T-helper 2 cell (primary cell): ENCODE measurements around the gene EPSTI1.
"Not testable (repeated sequence)": the region's sequence is repeated elsewhere in the genome, so short reads cannot be mapped to it uniquely, and the experiment has no call there.

Experiments used
- DNase-seq, 5 experiments: peaks; one replicate each; pipeline versions ENCODE4 v3.0.0 to v3.0.0-alpha.2; 2012 to 2022

The EPSTI1 gene

DNA sequence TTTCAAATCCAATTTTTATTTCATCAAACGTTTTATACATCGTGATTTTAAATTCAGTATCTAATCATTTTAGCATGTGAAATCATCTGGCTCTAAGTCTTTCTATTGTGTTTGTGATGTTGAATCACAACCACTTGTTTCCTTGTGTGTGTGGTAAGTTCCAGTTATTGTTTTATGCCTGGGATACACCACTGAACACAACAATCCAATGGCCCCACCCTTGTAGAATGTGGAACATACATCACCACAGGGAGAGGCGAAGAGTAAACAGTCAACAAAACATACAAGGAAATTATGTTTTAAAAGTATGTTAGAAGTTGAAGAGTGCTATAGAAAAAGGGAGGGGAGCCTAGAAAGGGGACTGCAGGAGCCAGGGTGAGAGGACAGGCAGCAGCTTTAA, 100.5 kb downstream of the EPSTI1 start:
- no peak for DNase-seq

DNA sequence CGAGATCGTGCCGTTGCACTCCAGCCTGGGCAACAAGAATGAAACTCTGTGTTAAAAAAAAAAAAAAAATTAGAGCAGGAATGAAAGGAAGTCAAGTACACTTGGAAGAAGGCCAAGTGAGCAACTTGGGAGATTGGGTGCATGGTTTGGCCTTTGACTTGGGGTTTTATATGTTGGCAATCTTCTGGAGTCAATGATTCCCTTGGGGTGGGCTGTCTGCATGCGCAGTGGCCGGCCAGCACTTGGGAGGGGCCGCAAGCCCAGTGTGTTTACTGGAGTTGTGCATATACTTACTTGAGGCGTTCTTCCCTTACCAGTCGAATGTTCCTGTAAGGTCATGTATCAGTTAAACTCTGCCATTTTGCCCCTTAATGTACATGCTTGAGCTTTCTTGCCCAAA, 106.7 kb downstream of the EPSTI1 start:
- no peak for DNase-seq

DNA sequence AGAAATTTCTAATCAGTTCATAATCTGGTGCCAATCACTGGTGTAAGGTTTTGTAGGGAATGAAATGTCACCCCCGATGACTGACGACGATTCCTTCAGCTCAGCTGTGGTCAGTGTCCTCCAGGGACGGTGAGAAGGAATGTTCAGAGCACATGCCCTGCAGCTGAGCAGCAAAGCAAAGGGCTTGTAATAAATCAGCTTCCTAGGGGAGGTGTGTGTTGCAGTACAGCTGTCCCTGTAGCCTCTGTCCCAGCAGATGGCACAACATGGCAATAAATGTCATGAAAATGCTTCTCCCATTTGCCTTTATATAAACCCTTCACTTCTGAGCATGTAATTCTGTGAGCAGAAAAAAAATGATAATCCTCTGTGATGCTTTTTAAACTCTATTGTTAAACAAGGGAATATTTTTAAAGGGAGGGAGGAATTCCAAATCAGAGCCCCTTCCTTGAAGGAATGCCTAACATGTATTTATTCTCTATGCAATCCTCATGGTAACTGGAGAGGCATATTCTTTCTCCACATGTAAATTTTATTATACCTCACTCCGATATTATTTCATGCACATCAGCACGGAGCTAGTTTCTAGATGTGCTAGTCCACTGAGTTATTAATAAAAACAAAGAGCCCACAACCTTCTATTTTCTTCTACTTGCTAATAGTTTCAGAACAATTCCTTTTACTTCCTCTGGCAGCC, 108.1 kb downstream of the EPSTI1 start:
- DNase-seq = peak in 1 of 5 experiments; percentile 13

DNA sequence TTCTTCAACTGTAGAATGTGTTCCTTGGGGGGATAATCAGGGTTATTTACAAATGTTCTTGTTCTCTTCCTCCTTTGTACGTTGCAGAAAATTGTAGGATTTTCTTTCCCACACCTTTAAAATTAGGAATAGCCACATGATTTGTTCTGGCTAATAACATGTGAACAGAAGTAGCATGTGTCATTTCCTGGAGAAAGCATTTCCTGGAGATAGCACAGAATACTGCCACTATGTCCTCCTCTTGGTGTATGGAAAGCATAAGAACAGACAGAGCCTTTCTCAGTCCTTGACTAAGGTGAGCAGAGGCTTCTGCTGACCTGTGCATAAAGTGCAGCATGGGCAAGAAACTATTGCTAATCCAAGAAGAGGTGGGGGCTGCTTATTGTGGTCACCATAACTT, 108.9 kb downstream of the EPSTI1 start:
- DNase-seq = no peak

DNA sequence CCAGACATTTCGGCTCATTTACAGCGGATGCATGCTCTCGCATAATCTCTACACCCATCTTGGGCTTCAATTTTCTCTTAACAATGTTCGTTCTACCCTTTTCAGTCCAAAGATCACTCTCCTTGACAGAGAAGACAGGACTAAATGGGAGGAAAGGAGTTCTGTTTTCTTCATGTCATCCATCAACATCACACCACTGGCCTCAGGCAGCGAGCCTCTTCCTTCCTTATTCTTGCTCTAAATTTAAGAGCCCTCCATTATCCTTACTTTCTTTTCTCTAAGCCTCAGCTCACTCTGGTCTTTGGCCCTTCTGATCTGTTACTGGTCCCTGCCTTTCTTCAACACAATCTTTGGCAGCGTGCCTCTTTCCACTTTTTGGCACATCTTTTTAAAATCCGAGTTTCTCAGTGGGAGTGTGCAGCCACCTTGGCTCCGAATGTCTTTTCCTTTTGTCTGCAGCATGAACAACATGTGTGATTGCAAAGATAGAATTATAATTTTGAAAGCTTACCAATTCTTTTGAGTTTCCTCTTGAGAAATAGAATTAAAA, 111.9 kb downstream of the EPSTI1 start:
- DNase-seq = no peak

DNA sequence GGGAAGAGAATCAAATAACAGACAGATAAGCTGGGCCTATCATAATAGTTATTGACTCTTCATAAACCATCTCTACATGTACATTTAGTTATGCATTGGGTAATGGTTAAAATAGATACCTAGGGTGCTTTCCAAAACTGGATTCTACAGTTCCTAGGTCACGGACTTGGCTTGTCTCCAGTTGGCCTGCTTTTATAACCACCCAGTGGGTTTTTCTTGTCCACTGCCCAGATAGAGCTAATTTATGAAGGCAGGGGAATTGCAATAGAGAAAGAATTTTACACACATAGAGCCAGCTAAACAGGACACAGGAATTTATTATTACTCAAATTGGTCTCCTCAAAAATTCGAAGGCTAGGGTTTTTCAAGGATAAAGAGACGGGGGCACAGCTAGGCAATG, 113.3 kb downstream of the EPSTI1 start:
- no peak for DNase-seq

DNA sequence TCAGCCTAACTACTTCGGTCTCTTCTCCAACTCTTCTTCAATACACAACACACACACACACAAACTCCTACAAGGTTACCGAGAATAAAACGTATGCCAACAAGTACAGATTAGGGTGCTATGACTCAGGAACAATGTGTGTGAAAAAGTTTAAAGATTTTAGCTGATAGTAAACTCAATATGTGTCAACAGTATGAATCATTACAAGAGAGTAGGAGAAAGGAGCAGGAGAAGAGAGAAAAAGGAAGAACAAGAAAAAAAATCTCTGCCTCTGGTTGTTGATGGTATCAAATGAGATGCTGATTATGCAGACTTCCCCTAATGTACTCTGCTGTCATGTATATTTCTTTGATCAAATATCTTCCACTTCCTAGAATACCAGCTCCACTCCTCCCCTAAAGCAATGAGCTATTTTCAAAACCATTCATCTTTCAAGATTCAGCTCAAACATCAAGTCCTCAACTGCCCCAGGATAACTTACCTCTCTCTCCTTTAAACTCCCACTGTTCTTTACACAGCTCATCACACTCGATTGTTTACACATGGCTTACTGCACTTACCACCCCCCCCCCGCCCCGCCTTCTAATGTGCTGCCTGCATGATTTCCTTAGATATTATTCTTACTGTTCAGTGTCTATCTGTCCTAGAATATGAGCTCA, 115.0 kb downstream of the EPSTI1 start:
- DNase-seq = peak in 1 of 5 experiments; percentile 75

DNA sequence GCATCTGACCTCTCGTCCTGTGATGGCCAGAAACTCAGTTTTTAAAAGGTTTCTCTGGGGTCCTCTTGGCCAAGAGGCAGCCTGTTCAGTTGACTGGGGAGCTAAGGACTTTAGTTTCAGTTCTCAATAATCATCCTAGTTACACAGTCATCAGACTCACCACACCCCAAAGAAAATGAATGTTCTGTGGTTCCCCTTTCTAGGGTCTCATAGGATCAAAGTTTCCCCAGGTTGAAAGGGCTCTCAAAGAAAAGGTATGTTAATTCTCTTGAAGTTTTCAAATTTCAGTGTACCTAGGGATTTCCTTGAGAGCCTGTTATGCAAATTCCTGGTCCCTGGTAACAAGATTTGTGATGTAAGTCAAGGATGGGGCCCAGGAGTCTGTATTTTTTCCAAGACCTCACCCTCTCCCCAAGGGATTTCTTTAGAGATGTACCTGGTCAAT, 115.7 kb downstream of the EPSTI1 start:
- DNase-seq = peak in 1 of 5 experiments; percentile 44

DNA sequence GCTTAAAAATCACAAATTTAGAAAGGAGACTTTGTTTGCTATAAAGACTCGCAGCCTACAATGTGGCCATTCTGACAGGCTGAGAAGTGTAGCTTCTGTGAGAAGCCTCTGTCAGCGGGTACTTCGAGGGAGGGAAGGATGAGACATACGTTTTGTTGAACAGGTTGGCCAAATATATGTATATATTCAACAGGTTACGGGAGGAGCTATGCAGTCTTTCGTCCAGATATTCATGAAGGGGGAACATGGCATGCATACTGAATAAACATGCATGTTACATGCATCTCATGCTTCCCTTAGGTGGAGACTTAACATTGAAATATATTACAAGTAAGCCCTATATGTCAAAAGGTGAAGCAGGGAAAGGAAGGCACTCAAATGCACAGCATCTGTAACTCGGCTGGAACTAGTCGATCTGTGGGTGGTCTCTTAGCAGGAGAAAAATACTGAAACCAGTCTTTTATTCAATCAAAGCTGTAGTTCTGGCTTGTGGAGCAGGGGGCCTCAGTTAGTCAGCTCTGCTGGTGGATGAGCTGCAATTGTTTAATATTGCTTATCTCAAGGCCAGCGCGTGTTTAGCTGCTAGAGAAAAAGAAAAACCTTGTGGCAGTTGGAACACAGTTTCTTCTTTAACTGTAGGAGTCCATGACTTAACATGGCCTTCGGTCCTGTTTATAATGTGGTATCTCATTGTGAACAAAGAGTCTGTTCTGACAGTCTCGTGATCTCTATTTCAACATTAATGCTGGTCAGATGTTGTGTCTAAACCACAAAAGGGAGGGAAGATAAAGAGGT, 116.4 kb downstream of the EPSTI1 start:
- no peak for DNase-seq

DNA sequence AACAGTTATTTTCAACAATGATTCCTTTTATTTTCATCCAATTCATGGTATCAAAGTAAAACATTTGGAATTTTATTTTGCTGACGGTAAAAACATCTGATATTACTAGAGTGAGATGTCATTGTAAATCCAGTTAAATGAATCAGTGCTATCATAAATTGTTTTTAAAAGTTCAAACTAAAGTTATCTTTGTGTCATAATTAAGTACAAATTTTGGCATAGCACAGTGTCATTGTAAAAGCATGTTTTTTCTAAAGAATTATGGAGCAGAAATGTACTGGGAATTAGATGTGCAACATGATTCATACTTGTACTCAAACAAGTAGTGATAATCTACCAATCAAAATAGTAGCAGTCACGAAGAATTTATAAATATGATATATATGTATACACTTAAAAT, 117.8 kb downstream of the EPSTI1 start:
- no peak for DNase-seq

DNA sequence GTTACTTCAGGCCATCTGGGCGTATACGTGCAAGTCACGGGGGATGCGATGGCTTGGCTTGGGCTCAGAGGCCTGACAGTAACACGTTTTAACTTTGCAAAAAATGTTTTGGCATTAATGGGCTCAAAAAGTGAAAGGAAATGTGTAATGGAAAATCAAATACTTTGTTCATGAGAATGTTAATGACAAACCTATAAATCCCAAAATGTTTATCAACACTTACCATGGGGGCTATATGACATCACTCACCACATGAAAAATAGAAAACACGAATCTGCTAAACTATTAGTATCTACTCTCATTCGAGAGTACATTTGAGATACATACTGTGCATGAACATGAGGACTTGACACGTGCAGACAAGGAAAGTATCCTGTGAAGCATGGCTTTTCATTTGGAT, 119.0 kb downstream of the EPSTI1 start:
- DNase-seq = no peak

DNA sequence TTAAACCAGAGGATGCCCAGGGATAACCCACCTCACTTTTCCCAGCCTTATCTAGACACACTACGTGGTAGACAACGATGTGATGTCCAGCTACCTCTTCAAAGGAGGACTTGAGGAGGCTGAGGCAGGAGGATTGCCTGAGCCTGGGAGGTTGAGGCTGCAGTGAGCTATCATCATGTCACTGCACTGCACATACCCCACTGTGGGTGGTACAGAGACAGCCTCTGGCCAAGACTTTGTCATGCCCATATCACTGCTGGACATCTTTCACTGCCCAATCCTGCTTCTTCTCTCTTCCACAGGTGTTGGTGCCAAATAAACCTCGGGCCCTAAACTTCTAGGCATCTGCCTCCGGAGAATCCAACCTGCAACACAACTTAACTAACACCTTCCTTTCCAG, 124.8 kb downstream of the EPSTI1 start:
- DNase-seq = no peak

DNA sequence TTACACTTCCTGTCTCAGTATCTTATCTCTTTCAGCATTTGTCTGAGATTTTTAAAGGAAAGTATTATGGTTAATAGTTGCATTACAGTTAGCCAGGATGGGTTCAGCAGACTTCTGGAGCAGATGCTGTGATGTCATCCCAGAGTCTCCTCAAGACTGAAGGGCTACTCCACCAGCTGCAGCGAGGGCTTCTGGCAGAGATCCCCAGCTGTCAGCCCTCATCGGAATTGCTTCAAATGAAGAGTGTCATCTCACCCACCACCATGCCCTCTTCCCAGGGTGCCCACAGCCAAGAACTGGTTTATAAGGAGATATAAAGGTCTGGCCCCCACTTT, 126.3 kb downstream of the EPSTI1 start:
- no peak for DNase-seq

DNA sequence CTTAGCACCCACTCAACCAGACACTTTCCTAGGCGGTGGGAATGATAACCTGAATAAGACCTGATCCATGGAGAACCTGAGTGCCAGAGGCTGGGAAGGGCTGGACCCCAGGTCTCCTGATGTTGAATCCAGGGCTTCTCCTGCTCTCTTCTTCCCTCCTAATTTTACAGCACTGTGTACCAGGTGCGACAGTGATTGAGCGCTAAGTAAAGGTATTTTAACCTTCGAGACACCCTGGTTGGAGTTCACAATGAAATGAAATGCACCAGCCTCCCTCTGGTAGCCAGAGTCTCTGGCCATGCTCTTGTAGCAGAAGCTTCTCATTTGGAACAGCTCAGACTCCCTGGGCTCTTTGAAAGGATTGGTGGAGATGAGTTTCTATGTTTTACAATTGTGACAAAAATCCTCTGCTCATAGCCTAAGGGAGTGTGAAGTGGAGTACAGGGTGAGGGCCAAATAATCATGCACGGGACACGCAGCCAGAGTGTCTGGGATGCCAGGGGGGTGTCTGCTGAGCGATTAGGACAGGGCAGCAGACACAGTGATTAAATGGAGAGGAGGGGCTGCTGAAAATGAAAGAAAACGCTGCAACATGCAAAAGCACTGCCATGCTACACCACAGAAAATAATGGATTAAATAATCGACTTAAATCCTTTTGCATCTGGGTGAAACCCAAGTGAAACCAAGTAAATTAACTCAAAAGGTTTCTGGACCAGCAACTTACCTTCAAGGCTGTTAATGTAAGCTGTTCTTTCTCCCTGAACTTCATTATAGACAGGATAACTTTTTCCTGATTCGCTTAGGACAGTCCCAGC, 126.9 kb downstream of the EPSTI1 start:
- no peak for DNase-seq

DNA sequence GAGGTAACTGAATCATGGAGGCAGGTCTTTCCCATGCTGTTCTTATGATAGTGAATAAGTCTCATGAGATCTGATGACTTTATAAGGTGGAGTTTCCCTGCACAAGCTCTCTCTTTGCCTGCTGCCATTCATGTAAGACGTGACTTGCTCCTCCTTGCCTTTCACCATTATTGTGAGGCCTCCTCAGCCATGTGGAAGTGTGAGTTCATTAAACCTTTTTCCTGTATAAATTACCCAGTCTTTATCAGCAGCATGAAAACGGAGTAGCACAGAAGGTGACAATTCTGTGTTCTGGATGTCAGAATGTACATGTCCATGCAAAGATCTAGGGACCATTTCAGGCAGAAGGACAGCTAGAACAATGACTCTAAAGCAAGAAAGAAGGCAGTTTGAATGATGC, 129.7 kb downstream of the EPSTI1 start:
- DNase-seq = not testable (repeated sequence)

DNA sequence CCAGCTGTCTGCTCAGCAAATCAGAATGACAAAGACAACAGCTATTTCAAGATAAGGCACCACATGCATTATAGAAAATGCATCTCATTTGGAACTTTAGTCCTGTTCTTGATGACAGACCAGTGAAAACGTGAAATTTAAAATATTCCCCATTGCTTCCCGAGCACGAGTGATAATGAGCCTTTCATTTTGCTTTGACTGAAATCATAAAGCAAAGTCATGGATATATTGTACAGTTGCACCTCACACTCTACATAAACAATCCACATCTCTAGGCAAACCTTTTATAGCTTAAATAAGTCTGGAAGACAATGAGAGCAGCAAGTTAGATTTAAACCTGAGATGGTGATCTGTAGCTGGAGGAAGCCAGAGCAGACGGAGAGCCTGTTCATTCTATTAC, 131.6 kb downstream of the EPSTI1 start:
- DNase-seq = no peak

DNA sequence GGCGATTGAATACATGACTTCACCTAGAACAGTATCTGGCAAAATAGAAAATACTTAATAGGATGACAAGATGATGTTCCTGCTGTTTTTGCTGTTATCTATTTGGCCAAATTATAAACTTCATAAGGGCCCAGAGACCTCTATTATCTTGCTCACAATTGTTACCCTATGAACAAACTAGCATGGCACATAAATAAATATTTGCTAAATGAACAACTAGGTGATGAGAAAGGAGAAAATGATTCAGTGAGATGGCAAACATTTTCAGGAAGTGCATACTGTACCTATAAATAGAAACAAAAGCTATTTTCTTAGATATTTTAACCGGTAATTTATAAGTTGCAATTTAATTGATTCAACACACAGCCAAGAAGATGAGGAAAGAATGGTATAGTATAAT, 132.3 kb downstream of the EPSTI1 start:
- no peak for DNase-seq

DNA sequence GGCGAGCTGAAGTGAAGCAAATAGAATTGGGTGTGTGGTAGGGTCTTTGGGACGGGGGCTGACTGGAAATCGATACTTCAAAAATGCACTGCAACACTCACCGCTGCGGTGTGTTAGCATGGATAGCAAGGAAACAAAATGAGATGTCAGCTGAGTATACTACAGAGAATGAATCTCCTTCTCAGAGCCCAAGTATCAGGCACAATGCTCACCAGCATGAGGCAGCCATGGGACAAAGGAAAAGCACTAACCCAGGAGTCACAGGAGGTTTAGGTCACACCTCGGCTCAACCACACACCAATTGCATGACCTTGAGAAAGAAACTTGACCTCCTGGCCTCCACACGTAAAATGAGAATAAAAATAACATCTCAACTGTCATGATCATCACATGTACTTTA, 136.6 kb downstream of the EPSTI1 start:
- DNase-seq = no peak

DNA sequence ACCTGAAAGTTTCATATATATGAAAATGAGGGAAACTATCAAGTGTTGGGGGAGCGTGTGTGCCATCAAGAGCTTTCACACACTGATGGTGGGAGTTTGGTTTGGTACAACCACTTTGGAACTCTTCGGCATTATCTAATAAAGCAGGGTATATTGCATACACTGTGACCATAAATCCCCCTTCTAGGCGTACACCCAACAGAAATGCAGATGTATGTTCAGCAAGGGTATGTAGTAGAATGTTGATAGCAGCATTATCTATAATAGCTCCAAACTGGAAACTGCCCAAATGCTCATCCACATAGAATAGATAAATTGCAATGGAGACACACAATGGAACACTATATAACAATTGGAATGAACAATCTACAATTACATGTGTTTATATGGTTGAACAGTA, 139.9 kb downstream of the EPSTI1 start:
- DNase-seq = no peak

DNA sequence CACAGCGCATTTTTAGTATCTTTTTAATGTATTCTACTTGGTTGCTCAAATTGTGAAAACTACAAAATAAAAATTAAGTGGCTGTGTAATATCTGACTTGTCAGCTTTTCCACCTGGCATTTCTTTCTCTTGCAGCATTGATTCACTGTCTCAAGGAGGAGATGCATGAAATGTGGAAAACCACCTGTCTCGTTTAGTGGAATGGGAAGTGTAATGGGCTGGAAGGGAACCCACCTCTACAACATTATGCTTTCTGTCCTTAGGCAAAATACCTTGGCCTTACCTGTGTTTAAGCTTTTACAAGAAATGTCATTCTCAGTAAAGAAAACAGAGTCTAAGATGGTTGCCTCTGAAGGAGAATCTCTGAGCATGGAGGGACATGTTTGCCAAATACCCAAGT, 142.8 kb downstream of the EPSTI1 start:
- DNase-seq = no peak

DNA sequence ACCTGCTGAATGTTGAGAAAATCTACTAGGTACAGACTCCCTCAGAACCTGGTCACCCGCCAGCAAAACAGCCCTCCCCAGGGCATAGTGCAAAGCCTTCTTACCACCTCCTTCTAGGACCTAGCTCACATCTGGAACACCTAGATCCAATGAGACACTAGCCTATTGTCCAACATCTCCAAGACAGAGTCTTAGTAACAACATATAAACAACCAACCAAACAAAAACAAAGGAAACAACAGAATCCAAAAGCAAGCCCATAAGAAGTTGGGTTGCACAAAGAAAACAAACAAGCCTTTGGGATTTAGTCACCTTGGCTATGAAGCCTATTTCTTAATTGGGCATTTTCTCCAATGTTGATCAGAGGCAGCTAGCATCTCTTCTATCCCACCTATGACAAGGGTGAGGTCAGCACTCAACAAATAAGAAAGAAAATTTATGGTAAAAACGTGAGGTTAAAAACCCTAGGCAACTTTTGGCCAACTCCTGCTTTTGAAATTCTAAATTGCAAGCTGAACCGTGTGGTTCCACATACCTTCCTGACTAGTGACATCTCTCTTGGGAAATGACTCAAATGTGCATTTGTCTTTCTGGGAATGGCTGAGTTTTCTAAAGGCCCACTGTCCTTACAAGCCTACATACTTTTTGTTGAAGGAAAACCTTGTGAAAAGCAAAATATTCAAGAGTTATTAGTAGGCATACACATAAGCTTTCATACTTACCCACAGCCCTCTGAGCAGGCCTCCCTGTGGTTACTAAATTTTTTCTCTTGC, 144.0 kb downstream of the EPSTI1 start:
- no peak for DNase-seq
